ENCODE measurements around the gene APMAP. TPM values are rescaled to one million over a fixed set of nuclear protein-coding genes. Genes with fewer than 3 reads are reported as not detected.
A peak's percentile ranks its signal among the peaks of the same experiment; 100 is the strongest.
"Not testable (repeated sequence)": the region's sequence is repeated elsewhere in the genome, so short reads cannot be mapped to it uniquely, and the experiment has no call there.

The APMAP gene
- total RNA-seq, 1 experiment from 2014 or later, result 107 TPM

GRCh38 chr20:24937579-24937978 lies 55.0 kb downstream of the APMAP start:
- Histone ChIP-seq H3K27ac (no peak overlapping the region), H3K27me3 (no peaks in the 10 kb centered on the region), H3K9me3 (replicated peaks) (no peaks in the 10 kb centered on the region), H3K4me3 (no peak overlapping the region), H3K4me1 (no peaks in the 10 kb centered on the region), H3K36me3 (no peaks in the 10 kb centered on the region)
- no peak for DNase-seq

- Histone ChIP-seq H3K4me1 (no peaks in the 10 kb centered on the region), H3K36me3 (no peaks in the 10 kb centered on the region), H3K27ac (no peak overlapping the region), H3K4me3 (no peak overlapping the region), H3K9me3 (replicated peaks) (no peaks in the 10 kb centered on the region), H3K27me3 (no peaks in the 10 kb centered on the region)
- DNase-seq, result no peak
Observed at GRCh38 chr20:24936526-24937407, 55.8 kb downstream of the APMAP start.

DNA sequence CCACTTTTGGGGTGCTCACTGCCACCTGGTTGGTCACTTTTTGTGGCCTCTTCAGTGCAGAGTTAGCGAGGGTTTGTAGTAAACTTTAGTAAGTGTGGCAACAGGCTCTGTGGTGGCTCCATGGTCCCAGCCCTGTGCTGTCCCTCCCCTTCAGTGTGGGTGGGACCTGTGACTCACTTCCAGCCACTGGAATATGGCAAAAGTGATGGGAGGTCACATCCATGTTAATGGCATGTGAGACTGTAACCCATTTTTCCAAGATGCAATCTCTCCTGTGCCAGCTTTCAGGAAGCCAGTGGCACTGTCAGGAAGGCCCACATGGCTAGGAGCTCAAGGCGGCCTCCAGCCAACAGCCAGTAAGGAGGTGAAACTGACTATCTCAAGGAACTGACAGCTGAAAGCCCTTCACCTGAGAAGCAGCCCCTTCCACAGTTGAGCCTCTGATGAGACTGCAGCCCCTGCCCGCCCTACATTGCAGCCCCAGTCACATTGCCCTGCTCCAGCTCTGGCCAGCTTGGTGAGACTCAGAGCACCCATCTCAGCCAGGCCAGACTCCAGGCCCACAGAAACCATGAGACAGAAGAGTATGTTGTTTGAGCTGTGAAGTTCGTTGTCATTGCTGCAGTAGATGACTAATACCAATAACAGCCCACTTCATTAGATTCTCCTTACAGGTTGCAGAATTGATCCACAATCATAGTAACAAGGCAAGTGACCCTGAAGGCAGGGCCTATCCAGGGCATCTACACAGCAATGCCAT lies 56.6 kb downstream of the APMAP start:
- H3K27ac ChIP-seq, result no peak overlapping the region
- DNase-seq, result no peak
- no peaks in the 10 kb centered on the region for H3K9me3 ChIP-seq (replicated peaks)

GRCh38 chr20:24935140-24935539 lies 57.4 kb downstream of the APMAP start:
- H3K36me3 ChIP-seq, result no peaks in the 10 kb centered on the region
- H3K4me3 ChIP-seq, result no peak overlapping the region
- no peaks in the 10 kb centered on the region for H3K9me3 ChIP-seq (replicated peaks)
- H3K27me3 ChIP-seq, result no peaks in the 10 kb centered on the region
- no peak for DNase-seq
- H3K27ac ChIP-seq, result no peak overlapping the region
- no peaks in the 10 kb centered on the region for H3K4me1 ChIP-seq

More for the DNA sequence above, 56.6 kb downstream of the APMAP start:
- H3K4me3 ChIP-seq, result no peak overlapping the region
- H3K36me3 ChIP-seq, result no peaks in the 10 kb centered on the region
- H3K27me3 ChIP-seq, result no peaks in the 10 kb centered on the region
- no peaks in the 10 kb centered on the region for H3K4me1 ChIP-seq

DNA sequence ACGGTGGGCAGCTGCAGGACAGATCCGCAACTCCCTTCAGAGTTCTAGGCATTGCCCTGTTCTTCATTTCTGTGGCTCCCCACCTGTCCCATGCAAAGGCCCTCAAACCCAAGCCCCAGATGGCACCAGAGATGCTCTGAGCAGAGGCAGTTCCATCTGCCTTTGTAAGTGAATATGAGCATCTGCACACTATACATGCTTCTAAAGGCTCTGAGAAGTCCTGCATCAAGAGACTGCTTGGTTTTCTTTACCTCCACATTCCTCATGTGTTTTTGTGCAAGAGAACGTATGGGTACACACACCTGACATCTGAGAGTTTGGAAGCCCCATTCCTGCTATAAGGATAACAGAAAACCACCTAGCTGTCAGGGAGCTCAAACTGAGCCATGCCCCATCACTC lies 57.8 kb downstream of the APMAP start:
- H3K36me3 ChIP-seq, result no peaks in the 10 kb centered on the region
- no peak overlapping the region for H3K27ac ChIP-seq
- no peaks in the 10 kb centered on the region for H3K4me1 ChIP-seq
- H3K27me3 ChIP-seq, result no peaks in the 10 kb centered on the region
- no peak for DNase-seq
- no peaks in the 10 kb centered on the region for H3K9me3 ChIP-seq (replicated peaks)
- no peak overlapping the region for H3K4me3 ChIP-seq

DNA sequence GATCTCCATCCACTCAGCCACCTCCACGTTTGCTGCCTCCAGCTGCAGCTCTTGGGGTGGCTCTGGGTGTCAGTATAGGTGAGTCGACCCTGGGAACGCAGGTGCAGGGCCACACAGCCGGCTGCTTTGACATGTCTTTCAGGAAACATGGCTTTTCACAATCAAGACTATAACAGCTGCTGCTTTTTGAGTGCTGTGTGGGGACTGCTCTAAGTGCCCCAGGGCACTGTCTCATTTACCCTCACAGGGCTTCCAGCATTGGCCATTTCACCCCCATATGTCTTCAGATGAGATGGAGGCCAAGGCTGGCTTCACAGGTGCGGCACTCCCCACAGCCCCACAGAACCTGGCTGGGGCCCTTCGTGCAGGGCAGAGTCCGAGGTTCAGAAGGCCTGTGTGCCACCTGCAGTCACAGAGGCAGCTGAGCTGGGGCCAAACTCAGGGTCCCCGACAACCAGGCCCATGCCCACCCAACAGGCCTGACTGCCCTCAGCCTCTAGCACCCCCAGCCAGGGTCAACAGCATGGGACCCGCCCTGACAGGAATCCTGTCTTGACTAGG lies 58.4 kb downstream of the APMAP start:
- H3K4me1 ChIP-seq, result no peaks in the 10 kb centered on the region
- no peak overlapping the region for H3K4me3 ChIP-seq
- H3K9me3 ChIP-seq (replicated peaks), result no peaks in the 10 kb centered on the region
- no peak for DNase-seq
- H3K36me3 ChIP-seq, result no peaks in the 10 kb centered on the region
- no peaks in the 10 kb centered on the region for H3K27me3 ChIP-seq
- H3K27ac ChIP-seq, result no peak overlapping the region

DNA sequence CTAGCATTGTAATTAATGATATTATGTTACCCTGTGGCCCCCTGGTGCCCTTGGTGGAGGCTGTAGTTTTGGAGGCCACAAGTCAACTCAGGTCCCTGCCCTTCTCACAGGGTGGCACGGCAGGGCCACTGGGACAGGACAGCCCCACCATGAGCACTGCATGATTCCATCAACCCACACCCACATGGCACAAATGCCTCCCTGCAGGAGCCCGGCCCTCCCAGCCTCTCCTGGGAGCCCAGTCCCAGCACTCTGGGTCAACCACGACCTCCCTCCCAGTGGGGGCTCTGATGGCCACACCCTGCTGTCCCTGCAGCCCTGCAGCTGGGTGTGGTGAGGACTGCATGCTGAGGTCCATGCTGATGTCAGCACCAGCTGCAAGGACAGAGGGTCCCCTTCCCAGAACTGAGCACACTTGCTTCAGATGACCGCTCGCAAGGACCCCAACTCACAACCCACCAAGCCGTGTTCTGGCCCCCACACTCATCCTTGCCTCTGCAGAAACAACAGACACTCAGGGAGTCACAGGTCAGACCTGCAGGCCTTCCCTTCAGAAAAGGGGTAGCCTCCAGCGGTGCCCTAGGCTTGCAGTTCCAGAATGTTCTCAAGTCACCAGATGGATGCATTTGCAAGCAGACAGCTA lies 59.2 kb downstream of the APMAP start:
- H3K4me3 ChIP-seq, result no peak overlapping the region
- no peaks in the 10 kb centered on the region for H3K36me3 ChIP-seq
- DNase-seq, result no peak
- H3K27ac ChIP-seq, result no peak overlapping the region
- H3K9me3 ChIP-seq (replicated peaks), result no peaks in the 10 kb centered on the region
- H3K4me1 ChIP-seq, result no peaks in the 10 kb centered on the region
- H3K27me3 ChIP-seq, result no peaks in the 10 kb centered on the region

DNA sequence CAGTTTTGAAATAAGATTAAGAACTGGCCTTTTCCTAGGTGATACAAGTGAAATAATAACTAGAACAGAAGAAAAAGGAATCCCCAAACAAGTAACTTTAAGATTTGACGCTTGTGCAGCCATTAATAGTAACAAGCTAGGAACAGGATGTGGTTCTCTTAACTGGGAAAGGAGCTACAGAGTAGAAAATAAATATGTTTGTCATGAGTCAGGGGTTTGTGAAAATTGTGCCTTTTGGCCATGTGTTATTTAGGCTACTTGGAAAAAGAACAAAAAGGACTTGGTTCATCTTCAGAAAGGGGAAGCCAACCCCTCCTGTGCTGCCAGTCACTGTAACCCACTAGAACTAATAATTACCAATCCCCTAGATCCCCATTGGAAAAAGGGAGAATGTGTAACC lies 60.7 kb downstream of the APMAP start:
- not testable (repeated sequence) for H3K9me3 ChIP-seq (replicated peaks); DNase-seq; H3K4me3 ChIP-seq; H3K4me1 ChIP-seq; H3K27ac ChIP-seq; H3K36me3 ChIP-seq; H3K27me3 ChIP-seq

- not testable (repeated sequence) for H3K36me3 ChIP-seq; DNase-seq; H3K4me3 ChIP-seq; H3K4me1 ChIP-seq; H3K9me3 ChIP-seq (replicated peaks); H3K27me3 ChIP-seq; H3K27ac ChIP-seq
Observed at GRCh38 chr20:24930724-24931688, 61.5 kb downstream of the APMAP start.

GRCh38 chr20:24929867-24930723 lies 62.5 kb downstream of the APMAP start:
- not testable (repeated sequence) for H3K27ac ChIP-seq; H3K4me3 ChIP-seq; H3K4me1 ChIP-seq; H3K36me3 ChIP-seq; DNase-seq; H3K9me3 ChIP-seq (replicated peaks); H3K27me3 ChIP-seq

- not testable (repeated sequence) for H3K36me3 ChIP-seq; H3K4me1 ChIP-seq; H3K9me3 ChIP-seq (replicated peaks); H3K4me3 ChIP-seq; H3K27ac ChIP-seq; DNase-seq; H3K27me3 ChIP-seq
Observed at GRCh38 chr20:24929259-24929658, 63.3 kb downstream of the APMAP start.

DNA sequence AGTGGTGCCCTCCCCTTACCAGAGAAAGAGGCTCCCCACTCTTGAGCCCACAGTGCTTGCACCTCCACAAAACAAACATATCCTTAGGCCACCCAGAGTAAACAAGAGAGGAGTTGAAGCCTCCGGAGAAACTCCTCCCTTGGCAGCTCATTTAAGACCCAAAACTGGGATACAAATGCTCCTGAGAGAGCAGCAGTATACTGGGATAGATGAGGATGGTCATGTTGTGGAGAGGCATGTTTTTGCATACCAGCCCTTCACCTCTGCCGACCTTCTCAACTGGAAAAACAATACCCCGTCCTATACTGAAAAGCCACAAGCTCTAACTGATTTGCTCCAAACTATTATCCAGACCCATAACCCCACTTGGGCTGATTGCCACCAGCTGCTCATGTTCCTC lies 71.8 kb downstream of the APMAP start:
- Histone ChIP-seq H3K4me1 (peaks cover 12% of the 10 kb centered on the region), H3K27ac (peak overlapping the region; percentile 63)
- not testable (repeated sequence) for H3K9me3 ChIP-seq (replicated peaks); H3K4me3 ChIP-seq; H3K27me3 ChIP-seq; H3K36me3 ChIP-seq
- DNase-seq, result peak; percentile 69 to 81

GRCh38 chr20:24919665-24920064 lies 72.9 kb downstream of the APMAP start:
- not testable (repeated sequence) for H3K36me3 ChIP-seq; H3K27me3 ChIP-seq; H3K27ac ChIP-seq; H3K4me3 ChIP-seq; DNase-seq; H3K9me3 ChIP-seq (replicated peaks)
- peaks cover 12% of the 10 kb centered on the region for H3K4me1 ChIP-seq

All from SJCRH30 (cell line).